ENCODE measurements around the gene WDCP.
"Not testable (repeated sequence)": the region's sequence is repeated elsewhere in the genome, so short reads cannot be mapped to it uniquely, and the experiment has no call there.

The WDCP gene

DNA sequence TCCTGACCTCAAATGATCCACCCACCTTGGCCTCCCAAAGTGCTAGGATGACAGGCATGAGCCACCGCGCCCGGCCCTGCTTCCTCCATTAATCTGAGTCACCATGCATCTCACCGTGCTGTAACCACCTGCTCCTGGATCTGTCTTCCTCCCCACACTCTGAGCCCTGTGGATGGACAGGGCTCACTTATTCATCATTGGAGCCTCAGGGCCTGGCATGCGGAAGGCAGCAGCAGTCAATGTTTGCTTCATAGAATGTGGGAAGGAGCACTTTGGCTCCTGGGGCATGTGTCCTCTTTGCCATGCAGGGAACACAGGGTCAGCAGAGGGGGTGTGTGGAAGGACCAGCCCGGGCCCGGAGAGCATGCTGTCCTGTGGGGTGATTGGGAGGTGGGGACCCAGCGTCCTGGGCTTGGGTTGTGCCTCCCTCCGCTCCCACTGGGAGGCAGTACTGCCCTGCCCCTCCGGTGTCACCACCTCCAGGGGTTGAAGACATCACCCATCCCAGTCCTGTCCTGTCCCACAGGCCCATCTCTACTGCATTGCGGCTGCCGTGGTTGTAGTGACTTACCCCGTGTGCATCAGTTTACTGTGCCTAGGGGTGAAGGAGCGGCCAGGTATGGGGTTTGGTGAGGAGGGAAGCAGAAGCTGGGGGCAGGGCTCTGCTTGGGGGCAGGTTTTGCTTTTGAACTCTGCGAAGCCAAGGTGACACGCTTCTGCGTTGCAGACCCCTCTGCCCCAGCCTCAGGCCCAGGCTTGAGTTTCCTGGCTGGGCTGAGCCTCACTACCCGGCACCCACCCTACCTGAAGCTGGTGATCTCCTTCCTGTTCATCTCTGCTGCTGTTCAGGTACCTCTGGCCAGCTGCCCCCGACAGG, 25.8 kb downstream of the WDCP start:
- DNase-seq = peak in 1 of 2 donors; percentile 3

DNA sequence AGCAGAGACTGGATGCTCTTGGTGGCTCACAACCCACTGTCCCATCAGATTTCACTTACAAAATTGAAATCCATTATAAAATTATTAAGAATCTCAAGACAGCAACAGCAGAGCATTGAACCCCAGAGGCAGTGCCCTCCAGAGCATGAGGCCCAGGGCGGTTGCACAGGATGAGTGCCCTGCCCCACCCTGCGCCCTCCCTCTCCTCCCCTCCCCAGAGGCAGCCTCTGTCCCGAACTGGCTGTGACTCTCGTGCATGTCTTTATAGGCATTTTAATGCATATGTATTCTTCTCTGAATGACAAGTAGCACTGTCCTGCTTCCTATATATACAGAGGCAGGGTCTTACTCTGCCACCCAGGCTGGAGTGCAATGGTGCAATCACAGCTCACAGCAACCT, 26.9 kb downstream of the WDCP start:
- DNase-seq = no peak

DNA sequence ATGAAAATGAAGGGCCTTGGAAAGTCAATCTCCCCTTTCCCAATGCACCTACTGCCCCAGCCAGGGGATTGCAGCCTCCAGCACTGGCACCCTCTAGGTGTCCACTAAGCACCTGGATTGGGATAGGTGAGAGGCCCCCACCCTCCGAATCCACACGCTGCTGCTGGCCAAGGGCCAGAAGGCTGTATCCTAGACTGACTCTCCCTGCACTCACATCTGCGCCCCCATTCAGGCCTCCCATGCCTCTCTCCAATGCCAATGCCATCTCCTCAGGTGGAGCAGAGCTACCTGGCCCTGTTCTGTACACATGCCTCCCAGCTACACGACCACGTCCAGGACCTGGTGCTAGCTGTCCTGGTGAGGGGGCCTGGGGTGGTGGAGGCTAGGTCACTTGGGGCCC, 27.5 kb downstream of the WDCP start:
- no peak for DNase-seq

DNA sequence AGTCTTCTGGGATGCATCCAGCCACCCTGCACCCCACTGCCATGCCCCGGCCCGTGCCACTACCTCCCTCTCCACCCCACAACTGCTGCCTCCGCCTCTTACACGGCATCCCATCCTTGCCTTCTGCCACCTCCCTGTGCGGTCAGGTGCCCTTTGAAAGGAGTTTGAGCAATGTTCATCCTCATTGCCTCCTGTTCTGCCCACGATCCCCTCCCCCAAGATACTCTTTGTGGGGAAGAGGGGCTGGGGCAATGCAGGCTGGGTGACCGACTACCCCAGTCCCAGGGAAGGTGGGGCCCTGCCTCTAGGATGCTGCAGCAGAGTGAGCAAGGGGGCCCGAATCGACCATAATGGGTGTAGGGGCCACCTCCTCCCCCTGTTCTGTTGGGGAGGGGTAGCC, 28.9 kb downstream of the WDCP start:
- DNase-seq = no peak

DNA sequence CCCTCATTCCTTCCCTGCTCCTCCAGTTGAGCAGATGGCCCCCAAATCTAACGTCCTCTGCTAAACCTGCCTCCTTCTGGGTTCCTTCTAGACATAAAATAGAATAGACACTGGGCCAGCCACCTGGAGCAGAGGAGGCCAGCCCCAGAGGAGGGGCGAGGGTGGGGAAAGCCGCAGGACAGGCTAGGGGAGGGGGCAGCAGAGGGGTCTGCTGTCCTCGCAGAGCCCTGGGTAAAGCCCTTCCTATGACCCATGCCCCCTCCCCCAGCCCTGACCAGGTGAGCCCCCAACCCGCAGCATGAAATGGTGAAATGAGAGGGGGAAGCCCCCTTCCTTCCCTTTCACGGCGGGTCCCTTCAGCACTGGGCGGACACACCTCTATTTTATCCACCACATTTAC, 29.5 kb downstream of the WDCP start:
- no peak for DNase-seq

DNA sequence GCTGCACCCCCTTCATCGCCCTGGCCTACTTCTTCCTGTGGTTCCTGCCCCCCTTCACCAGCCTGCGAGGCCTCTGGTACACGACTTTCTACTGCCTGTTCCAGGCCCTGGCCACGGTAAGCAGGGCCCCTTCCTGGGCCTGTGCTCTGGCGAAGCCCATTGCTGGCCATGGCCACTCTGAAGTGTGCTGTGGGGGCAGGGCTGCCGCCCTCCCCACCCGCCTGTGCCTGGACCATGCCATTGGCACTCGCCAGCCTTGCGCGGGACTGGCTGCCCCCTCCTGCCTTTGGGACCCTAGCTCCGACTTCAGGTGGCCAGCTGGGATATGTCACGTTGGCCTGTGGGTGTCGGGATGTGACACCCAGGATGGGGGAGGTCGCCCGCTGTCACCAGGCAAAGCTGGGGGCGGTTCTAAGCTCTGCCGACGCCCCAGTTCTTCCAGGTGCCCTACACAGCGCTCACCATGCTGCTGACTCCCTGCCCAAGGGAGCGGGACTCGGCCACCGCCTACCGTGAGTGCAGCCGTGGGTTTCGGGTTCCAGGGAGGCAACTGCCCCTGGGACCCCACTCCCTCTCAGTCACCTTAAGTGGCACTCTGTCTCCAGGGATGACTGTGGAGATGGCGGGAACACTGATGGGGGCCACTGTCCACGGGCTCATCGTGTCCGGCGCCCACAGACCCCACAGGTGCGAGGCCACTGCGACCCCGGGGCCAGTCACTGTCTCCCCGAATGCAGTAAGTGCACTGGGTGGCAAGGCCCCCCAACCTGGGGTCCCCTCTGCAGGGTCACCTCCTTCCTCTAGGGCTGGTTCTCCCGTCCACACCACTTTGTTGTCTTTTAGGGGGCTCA, 30.1 kb downstream of the WDCP start:
- no peak for DNase-seq

DNA sequence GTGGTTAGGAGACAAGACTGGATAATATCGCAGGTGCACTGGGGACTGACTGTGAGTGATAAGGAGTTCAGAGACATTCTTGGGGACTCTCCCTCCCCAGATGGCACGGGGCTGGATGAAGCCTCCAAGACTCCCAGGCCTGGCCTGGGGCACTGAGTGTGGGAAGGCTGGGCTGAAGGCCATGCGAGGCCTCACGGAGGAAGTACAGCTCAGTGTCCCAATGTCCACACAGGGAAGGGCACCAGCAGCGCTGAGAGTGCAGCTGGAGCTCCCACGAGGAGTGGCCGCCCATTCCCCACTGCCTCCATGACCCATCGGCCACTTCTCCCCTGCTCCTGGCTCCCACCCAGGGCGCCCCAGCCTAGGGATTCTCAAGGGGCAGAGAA, 30.8 kb downstream of the WDCP start:
- DNase-seq = no peak

DNA sequence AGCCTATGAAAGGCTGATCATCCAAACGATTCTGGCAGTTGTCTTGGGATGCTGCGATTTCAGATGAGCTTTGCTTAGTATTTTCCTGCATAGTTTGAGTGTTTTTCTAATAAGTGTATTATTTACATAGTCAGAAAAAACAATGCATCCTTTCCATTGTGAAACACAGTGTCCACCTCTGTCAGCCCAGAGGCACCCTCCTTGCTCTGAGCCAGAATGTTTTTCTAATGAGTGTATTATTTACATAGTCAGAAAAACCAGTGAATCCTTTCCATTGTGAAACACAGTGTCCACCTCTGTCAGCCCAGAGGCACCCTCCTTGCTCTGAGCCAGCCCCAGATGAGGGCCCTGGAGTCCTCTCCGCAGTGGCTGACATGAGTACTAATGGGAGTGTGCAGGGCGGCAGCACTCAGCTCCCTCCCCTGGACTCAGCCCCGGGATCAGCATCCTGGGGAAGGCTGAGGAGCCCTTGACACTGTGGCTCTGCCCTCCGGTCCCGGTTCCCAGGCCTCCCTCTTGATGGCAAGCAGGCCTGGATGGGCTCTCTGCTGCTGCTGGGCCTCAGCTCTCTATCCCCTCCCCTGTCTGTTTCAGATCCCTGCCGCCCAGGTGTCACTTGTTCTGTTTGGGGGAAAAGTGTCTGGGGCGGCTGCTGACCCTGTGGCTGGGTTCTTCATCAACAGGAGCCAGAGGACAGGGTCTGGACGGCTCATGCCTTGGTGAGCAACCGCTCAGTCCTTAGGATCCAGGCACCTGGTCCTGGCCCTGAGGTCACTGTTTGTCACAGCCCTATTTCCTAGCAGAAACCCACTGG, 31.4 kb downstream of the WDCP start:
- no peak for DNase-seq

DNA sequence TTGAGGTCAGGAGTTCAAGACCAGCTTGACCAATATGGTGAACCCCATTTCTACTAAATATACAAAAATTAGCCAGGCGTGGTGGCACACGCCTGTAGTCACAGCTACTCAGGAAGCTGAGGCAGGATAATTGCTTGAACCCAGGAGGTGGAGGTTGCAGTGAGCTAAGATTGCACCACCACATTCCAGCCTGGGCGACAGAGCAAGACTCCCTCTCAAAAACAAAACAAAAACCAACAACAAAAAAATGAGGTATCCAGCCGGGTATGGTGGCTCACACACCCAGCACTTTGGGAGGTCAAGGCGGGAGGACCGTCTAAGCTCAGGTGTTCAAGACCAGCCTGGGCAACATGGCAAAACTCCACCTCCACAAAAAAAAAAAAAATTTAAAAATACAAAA, 32.3 kb downstream of the WDCP start:
- DNase-seq = not testable (repeated sequence)

DNA sequence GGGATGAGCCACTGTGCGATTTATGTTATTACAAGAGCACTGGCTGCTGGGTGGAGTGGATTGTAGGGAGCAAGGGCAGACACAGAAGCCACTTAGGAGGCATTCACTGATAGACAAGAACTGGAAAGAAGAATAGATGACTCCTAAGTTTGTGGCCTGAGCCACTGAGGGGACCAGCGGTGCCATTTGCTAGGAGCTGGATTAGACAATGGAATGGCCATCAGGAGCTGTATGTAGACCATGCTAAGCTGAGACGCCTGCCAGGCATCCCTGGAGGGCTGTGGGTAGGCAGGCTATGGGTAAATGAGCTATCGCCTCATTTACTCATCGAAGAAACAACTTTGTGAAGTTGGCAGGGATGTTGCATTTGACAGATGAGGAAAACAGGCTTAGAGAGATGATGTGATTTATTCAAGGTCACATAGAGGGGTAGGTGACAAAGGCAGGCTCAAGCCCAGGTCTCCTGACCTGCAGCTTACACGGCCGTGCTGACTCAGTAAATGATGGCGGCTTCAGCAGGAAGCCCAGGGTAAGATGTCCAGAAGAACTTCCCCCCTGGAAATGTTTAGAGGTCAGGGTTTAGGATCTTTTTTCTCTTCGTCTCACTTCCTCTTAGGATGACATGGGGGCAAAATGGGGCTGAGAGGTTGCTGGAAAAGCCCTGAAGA, 34.5 kb downstream of the WDCP start:
- DNase-seq = peak; percentile 4 to 24

DNA sequence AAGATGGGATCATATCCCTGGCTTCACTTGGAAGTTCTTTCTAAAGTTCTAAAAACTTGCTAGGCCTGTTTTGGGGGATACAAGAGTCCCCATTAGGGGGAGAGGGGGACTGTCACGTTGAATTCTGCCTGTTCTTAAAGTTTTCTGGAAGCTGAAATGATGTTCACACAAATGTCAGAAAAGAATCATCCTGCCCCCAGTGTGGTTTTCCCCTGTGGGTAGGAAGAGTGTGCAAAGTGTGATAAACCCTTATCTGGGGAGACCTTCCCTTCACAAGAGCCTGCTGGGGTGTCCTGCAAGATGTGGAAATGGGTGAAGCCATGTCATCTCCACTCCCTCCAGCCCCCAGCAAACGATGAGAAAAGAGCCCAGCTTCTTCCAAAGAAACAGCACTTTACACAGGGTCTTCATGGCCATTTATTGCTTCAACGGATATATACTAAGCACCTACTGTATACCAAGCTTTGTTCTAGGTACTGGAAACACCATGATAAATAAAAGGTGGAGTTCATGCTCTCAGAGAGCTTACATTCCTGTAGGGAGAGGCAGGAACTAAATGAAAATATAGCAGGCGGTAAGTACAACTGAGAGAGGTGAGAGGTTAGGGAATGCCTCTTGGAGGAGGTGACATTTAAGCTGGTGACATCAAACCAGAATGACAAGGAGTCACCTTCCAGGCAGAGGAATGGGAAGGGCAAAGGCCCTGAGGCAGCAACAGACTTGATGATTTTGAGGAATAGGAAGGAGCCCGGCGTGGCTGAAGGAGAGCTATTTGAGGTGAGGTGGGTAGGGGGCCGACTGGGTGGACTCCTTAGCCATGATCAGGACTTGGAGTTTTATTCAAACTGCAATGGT, 35.7 kb downstream of the WDCP start:
- no peak for DNase-seq

DNA sequence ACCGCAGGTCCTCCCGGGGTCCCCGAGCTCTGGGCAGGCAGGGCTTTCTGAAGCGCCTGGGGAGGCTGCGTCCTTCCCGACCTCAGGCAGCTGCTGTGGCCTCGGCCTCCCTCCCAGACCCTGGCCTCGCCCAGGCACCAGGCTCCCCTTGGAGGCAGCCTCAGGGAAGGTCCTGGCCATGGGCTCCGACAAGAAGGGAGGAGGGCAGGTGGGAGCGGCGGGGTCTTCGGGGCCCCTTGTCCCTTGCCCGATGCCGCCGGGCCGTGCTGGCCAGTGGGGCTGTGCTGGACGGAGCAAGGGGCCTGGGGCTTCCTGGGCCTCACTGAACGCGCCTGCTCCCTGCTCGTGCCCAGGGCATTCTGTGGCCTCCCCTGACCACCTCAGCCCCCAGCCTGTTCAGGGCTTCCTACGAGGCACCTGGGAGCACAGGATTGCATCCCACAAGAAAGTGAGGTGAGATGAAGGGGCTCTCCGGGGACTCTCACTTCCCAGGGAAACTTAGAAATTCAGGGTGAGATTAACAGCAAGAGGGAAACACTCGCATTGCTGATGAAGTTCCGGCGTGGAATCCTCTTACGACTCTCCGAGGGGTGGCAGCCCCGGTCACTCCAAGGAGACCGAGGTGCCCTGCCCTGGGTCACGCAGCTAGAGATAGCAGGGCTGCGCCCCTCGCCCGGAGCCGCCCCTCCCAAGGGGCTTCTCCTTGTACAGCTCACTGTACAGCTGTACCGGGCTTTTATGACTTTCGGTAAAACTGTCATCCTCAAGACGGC, 36.5 kb downstream of the WDCP start:
- no peak for DNase-seq

DNA sequence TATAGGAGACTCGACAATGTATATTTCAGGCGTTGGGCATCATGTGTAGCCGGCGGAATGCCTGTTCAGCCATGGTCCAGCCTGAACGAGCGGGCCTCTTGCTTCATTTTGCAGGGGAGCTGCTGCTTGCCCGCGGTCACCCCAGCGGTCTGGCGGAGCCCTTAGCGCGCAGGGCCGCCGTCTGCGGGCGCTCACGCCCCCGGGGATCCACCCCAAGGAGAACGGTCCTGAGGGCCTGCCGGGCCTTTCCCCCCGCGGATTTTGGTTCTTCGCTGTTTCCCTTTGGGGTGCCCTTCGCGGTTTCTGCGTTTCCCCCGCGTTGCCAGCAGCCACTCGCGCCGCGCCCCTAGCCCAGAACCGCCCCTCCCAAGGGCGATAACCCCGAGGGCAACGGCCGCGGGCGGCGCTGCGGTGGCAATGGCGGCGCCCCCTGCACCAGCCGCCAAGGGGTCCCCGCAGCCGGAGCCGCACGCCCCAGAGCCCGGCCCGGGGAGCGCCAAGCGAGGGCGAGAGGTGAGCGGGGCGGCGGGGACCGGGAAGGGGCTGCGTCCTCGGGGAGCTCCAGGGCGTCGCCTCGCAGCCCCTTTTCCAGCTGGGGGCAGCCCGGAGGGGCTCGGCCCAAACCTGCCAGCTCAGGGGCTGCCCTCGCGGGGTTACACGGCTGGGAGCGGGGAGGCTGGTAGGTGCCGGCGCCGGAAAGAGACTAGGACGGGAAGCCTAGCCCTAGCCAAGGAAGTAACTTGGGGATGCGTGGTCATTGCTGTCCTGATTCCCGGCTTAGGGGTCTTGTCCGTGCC, 37.3 kb downstream of the WDCP start, which contains the start of gene MFSD2B:
MFSD2B (plus strand) TSS at position 406 of the 797 bp plus-strand sequence; CDS start at position 418, 12 bp downstream.
- no peak for DNase-seq

DNA sequence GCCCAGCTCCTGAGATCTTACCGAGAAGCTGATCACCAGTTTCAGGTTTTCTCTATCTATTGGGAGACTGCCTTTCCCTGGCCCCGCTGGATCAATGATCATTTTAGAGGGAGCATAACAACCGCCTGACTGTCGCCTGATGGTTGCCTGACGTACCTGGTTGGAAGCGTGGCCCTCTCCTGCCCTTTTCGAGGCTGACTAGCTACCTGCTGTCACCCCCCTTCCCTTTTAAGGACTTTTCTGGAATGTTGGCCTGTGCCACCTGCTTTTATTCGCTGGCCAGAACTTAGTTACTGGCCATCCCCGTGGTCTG, 37.9 kb downstream of the WDCP start:
- no peak for DNase-seq

DNA sequence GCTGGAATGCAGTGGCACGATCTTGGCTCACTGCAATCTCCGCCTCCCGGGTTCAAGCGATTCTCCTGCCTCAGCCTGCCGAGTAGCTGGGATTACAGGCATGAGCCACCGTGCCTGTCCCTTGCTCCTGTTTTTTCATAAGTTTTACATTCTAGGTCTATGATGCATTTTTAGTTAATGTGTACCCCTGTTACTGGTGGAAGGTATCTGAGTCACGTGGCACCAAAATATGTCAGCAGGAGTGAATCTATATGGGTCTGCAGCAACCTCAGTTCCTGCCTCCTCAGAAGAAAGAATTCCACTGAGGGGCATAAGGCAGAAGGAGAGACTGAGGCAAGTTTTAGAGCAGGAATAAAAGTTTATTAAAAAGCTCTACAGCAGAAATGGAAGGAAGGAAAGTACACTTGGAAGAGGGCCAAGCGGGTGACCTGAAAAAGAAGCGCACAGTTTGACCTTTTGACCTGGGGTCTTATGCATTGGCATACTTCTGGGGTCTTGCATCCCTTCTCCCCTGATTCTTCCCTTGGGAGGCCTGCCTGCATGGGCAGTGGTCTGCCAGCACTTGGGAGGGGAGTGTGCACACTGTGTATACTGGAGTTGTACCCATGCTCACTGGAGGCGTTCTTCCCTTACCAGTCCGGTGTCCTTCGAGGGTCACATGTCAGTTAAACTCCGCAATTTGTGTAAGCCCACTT, 38.4 kb downstream of the WDCP start:
- DNase-seq = no peak

DNA sequence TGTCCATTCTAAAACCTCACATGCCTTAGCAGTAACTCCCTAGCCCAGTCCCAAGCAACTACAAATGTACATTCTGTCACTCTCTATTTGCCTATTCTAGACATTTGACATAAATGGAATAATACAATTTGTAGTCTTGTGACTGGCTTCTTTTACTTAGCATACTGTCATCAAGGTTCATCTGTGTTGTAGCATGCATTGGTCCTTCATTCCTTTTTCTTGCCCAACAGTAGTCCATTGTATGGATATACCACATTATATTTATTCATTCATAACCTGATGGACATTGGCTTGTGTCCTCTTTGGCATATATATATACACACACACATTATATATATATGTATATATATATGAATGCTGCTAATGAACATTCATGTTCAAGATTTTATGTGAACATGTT, 39.5 kb downstream of the WDCP start:
- DNase-seq = no peak

DNA sequence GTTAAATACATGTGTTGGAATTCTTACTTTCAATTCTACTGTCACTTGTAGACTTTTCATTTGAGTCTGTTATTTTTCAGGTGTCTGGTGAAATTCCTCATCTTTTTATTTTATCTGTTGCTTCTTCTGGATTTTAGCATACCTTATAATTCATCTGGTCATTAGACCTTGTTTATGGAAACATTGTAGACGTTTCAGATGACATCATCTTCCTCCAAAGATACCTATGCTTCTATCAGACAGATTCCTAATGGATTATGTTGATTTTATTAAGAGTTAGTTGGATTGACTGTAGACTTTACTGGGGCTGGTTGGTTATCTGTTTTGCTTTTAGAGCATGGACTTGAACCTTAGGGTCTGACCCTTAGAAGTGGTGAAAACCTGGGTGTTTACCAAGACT, 52.6 kb downstream of the WDCP start:
- no peak for DNase-seq

DNA sequence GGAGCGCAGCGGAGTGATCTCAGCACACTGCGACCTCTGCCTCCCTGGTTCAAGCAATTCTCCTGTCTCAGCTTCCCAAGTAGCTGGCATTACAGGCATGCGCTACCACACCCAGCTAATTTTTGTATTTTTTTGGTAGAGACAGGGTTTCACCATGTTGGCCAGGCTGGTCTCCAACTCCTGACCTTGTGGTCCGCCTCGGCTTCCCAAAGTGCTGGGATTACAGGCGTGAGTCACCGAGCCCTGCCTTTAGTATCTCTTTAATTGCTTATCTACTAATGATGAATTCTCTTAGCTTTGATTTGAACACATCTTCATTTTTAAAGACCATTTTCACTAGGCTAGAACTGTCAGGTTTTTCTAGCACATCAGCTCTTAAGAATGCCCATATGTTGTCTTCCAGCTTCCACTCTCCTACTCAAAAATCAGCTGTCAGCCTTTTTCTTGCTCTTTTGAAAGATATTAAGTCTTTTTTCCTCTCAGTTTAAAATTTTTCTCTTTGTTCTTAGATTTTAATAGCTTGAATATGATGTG, 53.4 kb downstream of the WDCP start:
- DNase-seq = no peak

DNA sequence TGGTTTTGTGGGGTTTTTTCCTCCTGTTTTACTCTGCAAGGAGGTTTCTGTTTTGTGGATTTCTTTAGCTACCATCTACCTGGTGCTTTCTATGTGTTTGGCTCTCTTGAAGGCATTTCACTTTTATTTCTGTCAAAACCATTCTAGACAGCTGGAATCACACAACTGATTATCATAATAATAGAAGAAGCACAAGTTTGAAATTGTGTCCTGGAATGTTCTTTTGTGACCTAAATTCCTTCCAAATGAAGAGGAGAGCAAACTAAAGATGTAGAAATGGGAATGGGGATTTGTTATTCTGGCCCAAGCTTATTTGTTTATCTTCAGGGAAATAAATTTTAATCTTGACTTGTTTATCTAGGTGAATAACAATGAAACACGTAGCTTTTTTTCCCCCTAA, 54.3 kb downstream of the WDCP start:
- no peak for DNase-seq
